Effector CD4-positive, alpha-beta T cell (primary cell): ENCODE data around the gene SLTM.
"Not testable (repeated sequence)": the region's sequence is repeated elsewhere in the genome, so short reads cannot be mapped to it uniquely, and the experiment has no call there.

Source experiments
- DNase-seq: peaks from one replicate; pipeline ENCODE4 v3.0.0-alpha.2; 2020

The SLTM gene

DNA sequence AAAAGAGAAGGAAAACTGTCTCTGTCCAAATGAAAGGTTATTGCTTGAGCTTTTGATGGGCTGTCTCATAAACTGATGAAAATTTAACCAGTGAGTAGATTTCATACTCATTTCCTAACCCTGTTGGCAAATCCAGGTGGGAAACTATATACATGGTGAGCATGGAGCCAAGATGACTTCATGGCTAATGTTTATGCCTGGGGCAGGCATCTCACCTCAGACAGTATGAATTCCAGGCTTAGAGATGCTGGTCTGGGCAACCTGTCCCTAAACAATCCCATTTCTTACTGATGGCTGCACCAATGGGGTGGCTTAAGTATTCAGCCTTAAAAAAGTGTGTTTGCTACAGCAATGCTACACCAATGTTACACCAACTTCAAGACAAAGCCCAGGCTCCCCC, 58.1 kb downstream of the SLTM start:
- DNase-seq, result no peak

DNA sequence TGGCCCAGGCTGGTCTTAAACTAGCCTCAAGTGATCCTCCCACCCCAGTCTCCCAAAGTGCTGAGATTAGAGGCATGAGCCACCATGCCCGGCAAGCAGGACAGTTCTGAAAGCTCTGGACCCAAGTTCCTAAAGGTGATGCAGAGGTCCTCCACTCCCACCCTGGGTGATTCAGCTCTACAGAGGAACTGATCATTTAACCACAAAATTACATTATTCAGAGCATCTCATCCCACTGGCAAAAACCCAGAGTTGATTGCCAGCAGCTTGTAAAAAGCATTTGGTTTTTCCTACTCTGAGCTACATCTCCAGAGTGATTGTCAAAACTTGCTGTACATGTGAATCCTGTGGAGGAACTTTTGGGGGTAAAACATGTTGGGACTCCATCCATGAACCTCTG, 60.2 kb downstream of the SLTM start:
- no peak for DNase-seq

DNA sequence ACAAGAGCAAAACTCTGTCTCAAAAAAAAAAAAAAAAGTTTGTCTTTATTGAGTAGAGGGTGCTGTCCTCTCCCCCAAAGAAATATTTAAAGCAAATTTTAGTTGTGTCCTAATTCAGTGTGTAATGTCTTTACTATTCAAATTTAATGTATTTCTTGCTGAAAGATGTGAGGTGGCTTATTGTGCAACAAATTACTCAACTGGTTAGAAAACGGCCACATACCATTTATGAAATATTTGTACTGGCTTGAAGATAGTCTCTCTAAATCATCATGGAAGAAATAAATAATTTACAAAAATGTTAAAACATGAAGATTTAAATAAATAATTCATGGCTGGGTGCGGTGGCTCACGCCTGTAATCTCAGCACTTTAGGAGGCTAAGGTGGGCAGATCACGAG, 63.0 kb downstream of the SLTM start:
- DNase-seq, result no peak

DNA sequence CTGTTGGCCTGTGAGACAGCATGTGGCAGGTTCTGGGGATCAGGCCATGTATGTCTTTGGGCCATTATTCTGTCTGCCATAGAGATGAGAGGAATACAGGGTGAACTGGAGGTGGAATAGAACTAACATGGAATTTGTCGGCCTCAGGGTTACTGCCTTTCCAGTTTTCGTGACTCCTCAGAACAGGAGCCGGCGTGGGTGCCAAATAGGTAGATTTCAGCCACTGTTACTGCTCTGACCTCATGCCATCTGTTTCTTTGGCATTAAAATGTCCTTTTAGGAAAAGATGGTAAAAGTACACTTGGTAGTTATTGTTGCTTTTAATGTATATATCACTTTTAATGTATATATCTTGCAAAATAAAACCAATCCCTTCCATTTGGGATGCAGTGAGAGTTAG, 65.6 kb downstream of the SLTM start:
- DNase-seq, result no peak

DNA sequence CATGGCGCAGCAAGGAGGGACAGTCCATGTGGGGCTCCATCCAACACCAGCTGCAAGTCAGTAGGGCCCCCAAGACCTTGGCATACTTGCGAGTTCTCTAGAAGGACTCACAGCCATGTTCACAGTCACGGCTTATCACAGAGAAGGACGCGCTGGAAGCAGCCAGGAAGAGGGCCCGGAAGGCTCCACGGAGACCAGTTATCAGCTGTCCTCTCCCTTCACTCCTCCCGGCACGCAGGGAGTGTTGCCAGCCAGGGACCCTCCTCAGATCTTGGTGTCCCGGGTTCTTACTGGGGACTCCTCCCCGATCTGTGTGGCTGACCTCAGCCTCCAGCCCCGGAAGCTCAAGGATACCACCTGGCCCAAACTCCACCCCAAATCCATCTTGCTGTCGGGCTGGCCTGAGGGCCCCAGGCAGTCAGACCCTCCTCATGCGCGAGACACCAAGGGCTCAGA, 68.0 kb downstream of the SLTM start:
- no peak for DNase-seq

DNA sequence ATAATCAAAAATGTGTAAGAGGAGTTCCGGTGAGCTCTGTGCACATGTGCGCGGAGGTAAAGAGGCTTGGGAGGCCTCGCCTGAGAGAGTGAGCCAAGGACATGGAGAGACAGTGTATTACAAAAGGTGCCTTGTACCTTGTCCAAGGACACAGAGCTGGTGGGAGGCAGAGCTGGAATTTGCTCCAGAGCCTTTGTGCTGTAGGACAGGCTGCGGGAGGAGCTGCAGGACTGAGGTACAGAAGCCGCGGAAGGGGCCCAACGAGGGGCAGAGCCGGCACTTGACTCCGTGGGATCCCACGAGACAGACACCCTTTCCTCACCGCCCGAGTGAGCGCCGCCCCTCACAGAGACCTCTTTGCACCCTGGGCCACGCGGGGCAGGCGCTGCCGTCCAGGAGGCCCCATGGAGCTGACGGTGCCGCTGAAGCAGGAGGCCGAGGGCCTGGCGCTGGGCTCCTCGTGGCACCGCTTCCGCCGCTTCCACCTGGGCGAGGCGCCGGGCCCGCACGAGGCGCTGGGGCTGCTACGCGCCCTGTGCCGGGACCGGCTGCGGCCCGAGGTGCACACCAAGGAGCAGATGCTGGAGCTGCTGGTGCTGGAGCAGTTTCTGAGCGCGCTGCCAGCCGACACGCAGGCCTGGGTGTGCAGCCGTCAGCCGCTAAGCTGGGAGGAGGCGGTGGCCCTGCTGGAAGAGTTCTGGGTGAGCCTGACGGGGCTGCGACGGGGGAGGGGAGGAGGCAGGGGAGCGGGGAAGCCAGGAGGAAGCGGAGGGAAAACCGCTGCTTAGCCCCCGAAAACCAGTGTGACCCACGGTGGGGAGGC, 68.7 kb downstream of the SLTM start:
- no peak for DNase-seq

DNA sequence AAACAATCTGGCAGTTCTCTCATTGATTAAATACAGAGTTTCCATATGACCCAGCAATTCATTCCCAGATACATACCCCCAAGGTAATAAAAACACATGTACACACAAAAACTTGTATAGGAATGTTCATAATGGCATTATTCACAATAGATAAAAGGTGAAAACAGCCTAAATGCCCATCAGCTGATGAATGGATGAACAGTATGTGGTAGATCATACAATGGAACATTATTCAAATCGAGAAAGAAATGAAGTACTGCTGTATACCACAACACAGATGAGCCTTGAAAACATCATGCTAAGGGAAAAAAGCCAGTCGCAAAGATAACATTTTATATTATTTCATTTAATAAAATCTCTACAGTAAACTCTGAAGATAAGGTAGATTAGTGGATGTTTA, 71.2 kb downstream of the SLTM start:
- no peak for DNase-seq

DNA sequence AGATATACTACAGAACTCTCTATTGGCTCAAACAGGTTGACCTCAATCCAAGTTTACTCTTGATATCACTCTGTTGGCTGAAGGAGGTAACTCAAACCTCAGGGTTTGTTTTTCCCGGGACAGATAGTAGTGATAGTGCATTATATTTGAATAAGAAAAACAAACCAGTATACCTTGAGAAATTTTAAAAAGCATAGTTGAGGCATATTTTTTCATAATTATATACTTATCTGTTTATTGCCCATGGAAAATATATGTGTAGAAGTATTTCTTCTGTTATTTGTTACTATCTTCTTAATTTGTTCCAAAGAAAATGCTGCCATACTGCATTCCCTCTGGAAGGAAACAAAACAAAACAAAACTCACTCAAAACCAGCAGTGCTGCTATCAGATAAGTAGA, 76.9 kb downstream of the SLTM start:
- not testable (repeated sequence) for DNase-seq

DNA sequence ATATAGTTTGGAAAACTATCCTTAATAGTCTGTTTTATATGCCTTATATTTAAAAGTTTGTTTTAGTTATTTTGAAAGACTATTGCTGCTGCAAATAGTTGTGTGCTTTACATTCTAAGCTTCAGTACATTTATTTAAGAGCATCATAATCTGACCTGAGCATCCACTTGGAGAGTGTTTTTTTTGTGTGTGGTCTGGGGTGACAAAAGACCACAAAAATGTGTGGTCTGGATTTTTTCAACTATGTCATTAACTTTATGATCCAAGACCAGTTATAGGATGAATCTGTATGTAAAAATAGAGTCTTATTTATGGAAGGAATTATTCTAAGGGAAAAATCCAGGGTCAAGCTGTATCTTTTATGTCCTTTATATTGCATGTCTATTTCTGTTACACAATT, 77.4 kb downstream of the SLTM start:
- DNase-seq, result no peak

DNA sequence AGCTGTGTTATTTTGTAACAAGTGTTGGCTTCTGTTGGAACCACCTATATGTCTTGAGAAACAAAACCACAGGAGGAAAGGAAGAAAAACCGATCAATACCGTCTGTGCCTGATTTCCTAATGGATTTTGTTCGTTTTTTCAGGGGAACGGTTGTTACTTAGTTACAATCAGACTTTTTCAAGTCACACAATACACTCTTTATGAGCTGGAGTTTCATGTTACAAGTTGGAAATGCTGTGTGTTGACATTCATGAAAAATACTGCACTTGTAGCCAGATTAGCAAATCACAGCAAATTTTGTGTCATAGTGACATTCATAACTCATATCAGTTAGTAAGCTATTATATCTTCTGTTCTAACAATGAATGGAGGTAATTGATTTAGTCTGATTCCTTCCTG, 78.9 kb downstream of the SLTM start:
- no peak for DNase-seq

DNA sequence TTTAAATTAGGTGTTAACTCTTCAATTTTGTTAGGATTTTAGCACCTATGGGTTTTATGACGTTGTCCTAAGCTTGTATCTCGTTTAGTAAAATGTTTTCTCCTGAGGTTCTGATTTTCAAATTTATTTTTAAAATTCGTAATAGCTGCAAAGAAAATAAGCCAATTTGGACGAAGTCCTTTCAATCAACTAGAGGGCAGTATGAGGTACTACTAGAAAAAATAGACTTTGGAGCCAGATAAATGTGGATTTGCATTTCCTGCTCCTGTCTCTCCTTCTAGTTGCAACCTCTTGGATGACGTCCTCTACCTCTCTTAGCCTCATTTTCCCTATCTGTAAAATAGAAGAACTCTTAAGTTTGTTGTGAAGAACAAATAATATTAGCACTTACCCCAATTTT, 81.1 kb downstream of the SLTM start:
- DNase-seq, result no peak

DNA sequence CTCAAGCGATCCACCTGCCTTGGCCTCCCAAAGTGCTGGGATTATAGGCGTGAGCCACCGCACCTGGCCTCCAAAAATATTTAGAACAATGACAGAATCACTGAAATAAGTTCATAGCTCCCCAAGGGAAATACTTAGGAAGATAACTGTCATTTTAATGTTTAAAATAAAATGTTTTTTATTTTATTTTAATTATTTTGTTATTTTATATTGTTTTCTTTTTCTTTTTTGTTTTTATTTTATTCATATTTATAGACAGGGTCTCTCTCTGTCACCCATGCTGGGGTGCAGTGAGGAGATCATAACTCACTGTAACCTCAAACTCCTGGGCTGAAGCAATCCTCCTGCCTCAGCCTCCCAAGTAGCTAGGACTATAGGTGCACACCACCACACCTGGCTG, 82.3 kb downstream of the SLTM start:
- DNase-seq, result not testable (repeated sequence)

DNA sequence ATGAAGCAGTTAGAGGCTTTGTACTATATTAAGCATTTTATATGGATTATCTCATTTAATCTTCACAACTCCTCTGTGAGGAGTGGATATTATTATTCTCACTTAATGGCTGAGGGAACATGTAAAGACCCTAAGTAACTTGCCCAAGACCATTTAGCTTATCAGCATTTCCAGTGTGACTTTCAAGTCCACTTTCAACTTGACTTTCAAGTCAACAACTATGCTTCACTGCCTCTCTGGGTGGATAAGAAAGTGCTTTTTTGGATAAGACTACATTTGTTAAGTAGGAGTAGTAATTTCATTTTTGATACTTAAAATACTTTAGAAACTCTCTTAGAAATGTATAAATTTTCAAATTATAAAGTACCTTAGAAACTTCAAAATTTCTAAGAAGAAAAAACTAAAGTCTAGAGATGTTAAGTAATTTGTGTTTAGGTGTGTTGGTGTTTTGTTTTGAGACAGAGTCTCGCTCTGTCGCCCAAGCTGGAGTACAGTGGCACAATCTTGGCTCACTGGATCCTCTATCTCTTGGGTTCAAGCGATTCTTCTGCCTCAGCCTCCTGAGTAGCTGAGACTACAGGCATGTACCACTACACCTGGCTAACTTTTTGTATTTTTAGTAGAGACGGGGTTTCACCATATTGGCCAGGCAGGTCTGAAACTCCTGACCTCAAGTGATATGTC, 90.6 kb downstream of the SLTM start:
- DNase-seq, result no peak

DNA sequence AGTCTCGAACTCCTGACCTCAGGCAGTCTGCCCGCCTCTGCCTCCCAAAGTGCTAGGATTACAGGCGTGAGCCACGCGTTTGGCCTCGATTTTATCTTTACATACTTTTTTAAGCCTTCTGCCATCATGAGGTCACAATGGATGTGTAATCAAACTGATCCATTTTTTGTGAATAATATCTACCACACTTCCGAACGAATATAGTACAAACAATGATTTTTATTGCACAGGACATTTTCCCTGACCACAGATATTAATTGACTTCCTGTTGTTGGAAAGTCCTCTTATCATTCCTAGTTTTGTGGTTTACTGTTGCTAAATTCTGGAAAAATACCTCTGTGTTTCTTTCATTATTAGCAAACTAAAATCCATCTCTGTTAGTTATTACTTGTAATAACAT, 93.4 kb downstream of the SLTM start:
- no peak for DNase-seq

DNA sequence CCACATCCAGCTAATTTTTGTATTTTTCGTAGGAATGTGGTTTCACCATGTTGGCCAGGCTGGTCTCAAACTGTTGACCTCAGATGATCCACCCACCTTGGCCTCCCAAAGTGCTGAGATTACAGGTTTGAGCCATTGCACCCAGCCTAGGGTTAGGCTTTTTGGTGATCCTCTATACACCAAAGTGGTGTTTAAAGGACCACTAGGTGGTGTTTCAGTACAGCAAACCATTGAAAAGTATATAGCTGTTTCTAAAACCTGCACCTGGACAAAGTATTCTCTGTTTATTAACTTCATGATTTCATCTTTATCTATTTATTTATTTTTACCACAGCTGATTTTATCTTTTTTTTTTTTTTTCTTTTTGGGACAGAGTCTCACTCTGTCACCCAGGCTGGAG, 94.0 kb downstream of the SLTM start:
- DNase-seq, result no peak

DNA sequence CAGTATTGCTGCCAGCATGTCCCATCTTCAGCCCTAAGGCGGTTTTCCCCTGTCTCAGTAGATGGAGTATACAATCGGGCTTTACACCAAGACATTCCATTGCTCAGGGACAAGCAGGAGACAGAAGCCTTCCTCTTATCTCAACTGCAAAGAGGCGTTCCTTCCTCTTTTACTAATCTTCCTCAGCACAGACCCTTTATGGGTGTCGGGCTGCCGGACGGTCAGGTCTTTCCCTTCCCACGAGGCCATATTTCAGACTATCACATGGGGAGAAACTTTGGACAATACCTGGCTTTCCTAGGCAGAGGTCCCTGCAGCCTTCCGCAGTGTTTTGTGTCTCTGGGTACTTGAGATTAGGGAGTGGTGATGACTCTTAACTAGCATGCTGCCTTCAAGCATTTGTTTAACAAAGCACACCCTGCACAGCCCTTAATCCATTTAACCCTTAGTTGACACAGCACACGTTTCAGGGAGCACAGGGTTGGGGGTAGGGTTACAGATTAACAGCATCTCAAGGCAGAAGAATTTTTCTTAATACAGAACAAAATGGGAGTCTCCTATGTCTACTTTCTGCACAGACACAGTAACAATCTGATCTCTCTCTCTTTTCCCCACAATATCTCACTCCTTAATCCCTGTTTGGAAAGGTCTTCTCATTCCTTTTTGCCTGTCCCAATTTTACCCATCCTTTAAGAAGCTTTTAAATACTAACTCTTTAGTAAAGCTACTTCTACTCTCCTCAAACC, 99.6 kb downstream of the SLTM start:
- not testable (repeated sequence) for DNase-seq

DNA sequence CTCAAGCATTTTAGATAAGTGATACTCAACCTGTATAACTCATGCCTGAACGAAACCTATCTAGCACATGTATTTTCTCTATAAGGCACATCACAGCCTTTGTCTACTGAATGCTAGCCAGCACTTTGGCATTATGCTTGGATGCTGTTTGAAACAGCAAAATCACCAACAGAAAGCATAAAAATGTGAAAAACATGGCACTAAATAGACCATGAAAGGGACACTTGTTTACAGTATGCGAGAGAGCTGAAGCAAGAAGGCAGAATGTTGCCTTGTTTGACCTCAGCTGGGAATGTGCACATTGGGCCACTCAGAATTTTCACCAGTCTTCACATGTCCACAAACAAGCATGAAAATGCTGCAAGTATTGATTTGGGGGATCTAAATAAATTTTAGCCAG, 102.9 kb downstream of the SLTM start:
- DNase-seq, result no peak
